Prostate gland (tissue), 2 donors: ENCODE data around the gene PKN3.

Experiments used
- CTCF ChIP-seq, 4 experiments: fragments of 200-600 bp in 2 of 4; fragments of 450-650 bp in 2 of 4; sonication (generic) in 2 of 4; IDR thresholded peaks; 1 replicate in 3 of 4; 2 replicates in 1 of 4; pipeline ENCODE4 v1.5.1; 2016 to 2019; ENCODE audit warnings: antibody characterized with exemption in 4 of 4, mild to moderate bottlenecking in 2 of 4, moderate library complexity in 2 of 4
- POLR2AphosphoS5 ChIP-seq: sonication (generic); formaldehyde crosslinking; IDR thresholded peaks from one replicate; pipeline ENCODE4 v1.6.1; 2017; ENCODE audit warnings: antibody characterized with exemption

GRCh38 chr9:128713411-128713780 lies 11.1 kb downstream of the PKN3 start:
- TF ChIP-seq CTCF (IDR thresholded peaks at IDR 0.05) (no peak), POLR2AphosphoS5 (no peak)
